ENCODE measurements around the gene HPCAL4. TPM values are rescaled to one million over a fixed set of nuclear protein-coding genes. Genes with fewer than 3 reads are reported as not detected.

The HPCAL4 gene
- total and polyA plus RNA-seq, 7 donors = 0.29 to 9.4 (median 3.1) TPM

DNA sequence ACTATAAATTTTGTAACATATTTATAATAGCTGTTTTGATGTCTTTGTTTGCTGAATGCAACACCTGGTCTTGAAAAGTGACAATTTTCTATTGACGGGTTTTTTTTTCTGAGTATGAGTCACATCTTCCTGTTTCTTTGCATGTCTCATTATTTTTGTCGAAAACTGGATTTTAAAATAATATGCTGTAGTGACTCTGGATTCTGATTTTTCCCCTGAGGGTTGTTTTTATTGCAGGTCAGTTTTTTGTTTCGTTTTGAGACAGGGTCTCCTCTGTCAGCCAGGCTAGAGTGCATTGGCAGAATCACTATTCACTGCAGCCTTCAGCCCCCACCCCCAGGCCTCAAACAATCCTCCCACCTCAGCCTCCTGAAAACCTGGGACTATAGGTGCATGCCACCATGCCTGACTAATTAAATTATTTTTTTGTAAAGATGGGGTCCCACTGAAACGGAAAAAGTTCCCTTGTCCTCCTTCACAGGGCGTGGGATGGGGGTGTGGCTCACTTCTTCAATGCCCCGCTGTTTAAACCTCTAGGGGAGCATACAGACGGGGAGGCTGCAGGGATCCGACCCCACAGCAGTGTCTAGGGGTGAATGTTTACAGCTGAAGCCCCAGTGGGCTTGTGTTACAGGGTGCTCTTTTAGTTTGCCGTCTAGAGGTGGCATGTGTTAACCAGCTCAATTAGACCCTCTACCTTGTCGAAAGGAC lies 36.1 kb upstream of the HPCAL4 start:
- Histone ChIP-seq H3K27ac (no peak overlapping the region), H3K4me3 (no peak overlapping the region), H3K4me1 (no peaks in the 10 kb centered on the region), H3K27me3 (ENCODE audit: insufficient read depth in 3 of 3, low read length in 2 of 3) (peaks cover 0 to 26% (median 5%) of the 10 kb centered on the region in 3 donors), H3K36me3 (ENCODE audit: insufficient read depth in 1 of 2, low read depth in 1 of 2) (no peaks in the 10 kb centered on the region), H3K9me3 (no peaks in the 10 kb centered on the region)
- intact Hi-C loops (cut with DNase I) = no loop called here
- TF ChIP-seq, protein P1, sequence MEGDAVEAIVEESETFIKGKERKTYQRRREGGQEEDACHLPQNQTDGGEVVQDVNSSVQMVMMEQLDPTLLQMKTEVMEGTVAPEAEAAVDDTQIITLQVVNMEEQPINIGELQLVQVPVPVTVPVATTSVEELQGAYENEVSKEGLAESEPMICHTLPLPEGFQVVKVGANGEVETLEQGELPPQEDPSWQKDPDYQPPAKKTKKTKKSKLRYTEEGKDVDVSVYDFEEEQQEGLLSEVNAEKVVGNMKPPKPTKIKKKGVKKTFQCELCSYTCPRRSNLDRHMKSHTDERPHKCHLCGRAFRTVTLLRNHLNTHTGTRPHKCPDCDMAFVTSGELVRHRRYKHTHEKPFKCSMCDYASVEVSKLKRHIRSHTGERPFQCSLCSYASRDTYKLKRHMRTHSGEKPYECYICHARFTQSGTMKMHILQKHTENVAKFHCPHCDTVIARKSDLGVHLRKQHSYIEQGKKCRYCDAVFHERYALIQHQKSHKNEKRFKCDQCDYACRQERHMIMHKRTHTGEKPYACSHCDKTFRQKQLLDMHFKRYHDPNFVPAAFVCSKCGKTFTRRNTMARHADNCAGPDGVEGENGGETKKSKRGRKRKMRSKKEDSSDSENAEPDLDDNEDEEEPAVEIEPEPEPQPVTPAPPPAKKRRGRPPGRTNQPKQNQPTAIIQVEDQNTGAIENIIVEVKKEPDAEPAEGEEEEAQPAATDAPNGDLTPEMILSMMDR (IDR thresholded peaks at IDR 0.05) = no peak
- no peak for DNase-seq
- WGBS, 3 donors = 50 to 52% (median 50%) methylated on average over 10 of the region's 10 CpGs
- no peak for ATAC-seq

GRCh38 chr1:39726600-39726999 lies 35.4 kb upstream of the HPCAL4 start:
- no peak overlapping the region for H3K27ac ChIP-seq
- no peaks in the 10 kb centered on the region for H3K4me1 ChIP-seq
- 79 to 90% (median 84%) methylated on average over 3 of the region's 3 CpGs for WGBS, 3 donors
- intact Hi-C loops (cut with DNase I) = no loop called here
- no peaks in the 10 kb centered on the region for H3K9me3 ChIP-seq
- H3K27me3 ChIP-seq (ENCODE audit: insufficient read depth in 3 of 3, low read length in 2 of 3) = peaks cover 0 to 26% (median 5%) of the 10 kb centered on the region in 3 donors
- TF ChIP-seq, protein P1 (IDR thresholded peaks at IDR 0.05) = no peak
- no peak overlapping the region for H3K4me3 ChIP-seq
- no peak for DNase-seq
- H3K36me3 ChIP-seq (ENCODE audit: insufficient read depth in 1 of 2, low read depth in 1 of 2) = no peaks in the 10 kb centered on the region
- ATAC-seq = no peak

GRCh38 chr1:39722495-39722894 lies 31.3 kb upstream of the HPCAL4 start:
- H3K4me3 ChIP-seq = no peak overlapping the region
- no peaks in the 10 kb centered on the region for H3K36me3 ChIP-seq (ENCODE audit: insufficient read depth in 1 of 2, low read depth in 1 of 2)
- WGBS, 3 donors = 17 to 24% (median 18%) methylated on average over 2 of the region's 2 CpGs
- no peaks in the 10 kb centered on the region for H3K9me3 ChIP-seq
- DNase-seq = no peak
- no peak overlapping the region for H3K27ac ChIP-seq
- no peak for ATAC-seq
- TF ChIP-seq, protein P1 (IDR thresholded peaks at IDR 0.05) = no peak
- no peaks in the 10 kb centered on the region for H3K4me1 ChIP-seq
- intact Hi-C loops (cut with DNase I) = loop anchor here in 1 of 2 donors (5.0 kb wide), 1 partner anchor 70 kb away; no protein-coding TSS in a partner anchor
- peaks cover 0 to 7% (median 0%) of the 10 kb centered on the region in 3 donors for H3K27me3 ChIP-seq (ENCODE audit: insufficient read depth in 3 of 3, low read length in 2 of 3)

- H3K27me3 ChIP-seq (ENCODE audit: insufficient read depth in 3 of 3, low read length in 2 of 3) = peaks cover 0 to 3% (median 0%) of the 10 kb centered on the region in 3 donors
- intact Hi-C loops (cut with DNase I) = loop anchor here (2.0 to 5.0 kb wide), 2 partner anchors 69 to 113 kb away; no protein-coding TSS in a partner anchor
Measured at GRCh38 chr1:39721664-39722063, 30.4 kb upstream of the HPCAL4 start.

More at GRCh38 chr1:39721664-39722063, 30.4 kb upstream of the HPCAL4 start:
- H3K4me3 ChIP-seq = no peak overlapping the region
- H3K9me3 ChIP-seq = no peaks in the 10 kb centered on the region
- ATAC-seq (no peak), DNase-seq (no peak)
- H3K36me3 ChIP-seq (ENCODE audit: insufficient read depth in 1 of 2, low read depth in 1 of 2) = no peaks in the 10 kb centered on the region
- no peak overlapping the region for H3K27ac ChIP-seq
- TF ChIP-seq, protein P1 (IDR thresholded peaks at IDR 0.05) = no peak
- no peaks in the 10 kb centered on the region for H3K4me1 ChIP-seq
